GM18861 (cell line): ENCODE measurements around the gene SCML1.
"Not testable (repeated sequence)": the region's sequence is repeated elsewhere in the genome, so short reads cannot be mapped to it uniquely, and the experiment has no call there.

ENCODE experiments used
- ATAC-seq: cut with Tn5 transposase; IDR thresholded peaks from one replicate; pipeline ENCODE4 v1.9.1; 2021; ENCODE audit not compliant: unreplicated experiment

SCML1 gene

DNA sequence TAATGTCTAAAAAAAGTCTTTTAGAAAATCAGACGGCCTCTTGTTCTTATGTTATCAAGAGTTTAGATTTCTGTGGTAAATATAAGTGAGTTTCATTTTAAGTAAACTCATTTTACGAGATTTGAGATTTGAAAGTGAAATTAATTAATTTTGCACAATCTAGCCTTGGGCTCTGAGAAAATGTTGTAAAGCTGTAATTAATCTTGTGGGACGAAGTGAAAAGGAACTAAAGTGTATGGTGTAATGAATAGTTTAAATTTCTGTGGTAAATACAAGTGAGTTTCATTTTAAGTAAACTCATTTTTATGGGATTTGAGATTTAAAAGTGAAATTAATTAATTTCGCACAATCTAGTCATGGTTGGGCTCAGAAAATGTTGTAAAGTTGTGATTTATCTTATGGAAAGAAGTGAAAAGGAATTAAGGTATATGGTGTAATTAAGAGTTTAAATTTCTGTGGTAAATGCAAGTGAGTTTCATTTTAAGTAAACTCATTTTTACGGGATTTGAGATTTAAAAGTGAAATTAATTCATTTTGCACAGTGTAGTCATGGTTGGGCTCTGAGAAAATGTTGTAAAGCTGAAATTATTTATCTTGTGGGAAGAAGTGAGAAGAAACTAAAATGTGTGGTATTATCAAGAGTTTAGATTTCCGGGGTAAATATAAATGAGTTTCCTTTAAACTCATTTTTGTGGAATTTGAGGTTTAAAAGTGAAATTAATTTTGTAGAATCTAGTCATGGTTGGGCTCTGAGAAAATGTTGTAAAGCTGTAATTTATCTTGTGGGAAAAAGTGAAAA lies 1.6 kb downstream of the SCML1 start:
- no peak for ATAC-seq

- no peak for ATAC-seq
These were observed 3.1 kb downstream of the SCML1 start for GRCh38 chrX:17740137-17741122.

DNA sequence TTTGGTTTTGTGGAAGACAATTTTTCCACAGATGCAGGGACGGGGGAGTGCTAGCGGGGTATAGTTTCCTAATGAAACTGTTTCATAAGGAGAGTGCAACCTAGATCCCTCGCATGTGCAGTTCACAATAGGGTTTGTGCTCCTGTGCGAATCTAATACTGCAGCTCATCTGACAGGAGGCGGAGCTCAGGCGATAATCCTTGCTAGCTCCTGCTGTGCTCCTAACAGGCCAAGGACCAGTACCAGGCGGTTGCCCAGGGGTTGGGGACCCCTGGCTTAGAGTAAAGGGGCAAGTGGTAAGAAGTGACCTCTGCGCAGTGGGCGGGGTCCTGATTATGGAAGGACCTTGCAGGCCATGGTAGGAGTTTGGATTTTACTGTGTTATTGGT lies 3.8 kb downstream of the SCML1 start:
- no peak for ATAC-seq

- ATAC-seq, result no peak
These were observed 6.6 kb downstream of the SCML1 start for GRCh38 chrX:17743913-17744312.

DNA sequence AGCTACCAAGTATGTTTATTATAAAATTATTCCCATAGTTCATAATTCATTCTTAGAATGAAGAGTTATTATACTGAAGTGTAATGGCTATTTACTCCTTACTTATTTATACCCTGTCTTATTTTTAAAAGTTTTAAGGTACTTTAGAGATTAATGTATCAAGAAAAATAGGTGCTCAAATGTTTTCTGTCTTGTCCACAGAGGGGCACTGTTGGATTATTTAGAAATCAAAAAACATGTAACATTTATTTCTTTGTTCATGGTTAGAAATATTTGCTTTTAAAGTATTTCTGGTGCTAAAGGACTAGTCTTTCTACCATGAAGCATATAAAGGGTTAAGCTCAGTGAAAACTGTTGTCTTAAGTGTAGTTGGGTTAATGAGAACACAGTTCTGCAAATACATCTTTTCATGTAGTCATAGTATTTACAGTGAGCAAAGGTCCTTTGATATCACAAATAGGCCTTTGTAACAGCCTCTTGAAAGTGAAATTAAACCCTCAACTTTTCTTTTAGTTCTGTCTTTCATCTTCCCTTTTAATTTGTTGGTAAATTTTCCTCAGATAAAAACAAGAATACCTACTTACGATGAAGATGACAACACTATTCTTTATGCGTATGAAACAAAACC lies 7.7 kb downstream of the SCML1 start:
- no peak for ATAC-seq

- ATAC-seq, result no peak
These were observed 10.4 kb downstream of the SCML1 start for GRCh38 chrX:17747692-17748091.

GRCh38 chrX:17748684-17749083 lies 11.4 kb downstream of the SCML1 start:
- ATAC-seq, result no peak

DNA sequence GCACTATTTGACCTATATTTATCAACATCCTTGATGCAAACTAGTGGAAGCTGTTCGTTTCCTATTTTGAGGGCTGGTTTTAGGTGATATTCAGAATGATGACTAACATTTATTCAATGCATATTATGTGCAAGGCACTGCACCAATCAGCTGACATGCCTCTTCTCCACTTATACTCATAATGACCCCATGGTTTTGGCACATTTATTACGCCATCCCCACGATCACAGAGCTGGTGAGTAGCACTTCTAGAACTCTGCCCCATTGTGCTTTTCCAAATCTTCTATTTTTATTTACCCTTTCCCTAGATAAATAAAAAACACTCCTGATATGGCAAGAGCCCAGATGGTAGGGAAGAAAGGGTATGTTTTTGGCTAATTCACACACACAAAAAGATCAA lies 13.1 kb downstream of the SCML1 start:
- no peak for ATAC-seq

DNA sequence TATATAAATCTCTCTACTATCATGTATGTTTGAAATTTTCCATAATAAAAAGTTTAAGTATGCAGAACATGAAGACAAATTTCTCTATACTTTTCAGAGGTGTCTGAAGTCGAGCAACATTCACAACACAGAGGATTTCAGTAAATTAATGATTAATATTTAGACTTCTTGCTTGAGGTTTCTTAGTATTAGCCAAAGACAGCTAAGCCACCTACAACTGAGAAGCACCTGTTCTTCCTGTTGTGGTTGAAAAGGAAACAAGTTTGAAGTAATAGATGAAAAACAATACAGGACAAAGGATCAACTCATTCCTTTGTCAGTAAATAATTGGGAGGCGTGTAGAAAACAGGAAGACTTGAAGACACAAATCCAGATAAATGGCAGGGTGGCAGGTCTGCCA lies 21.1 kb downstream of the SCML1 start:
- ATAC-seq, result peak; percentile 98

DNA sequence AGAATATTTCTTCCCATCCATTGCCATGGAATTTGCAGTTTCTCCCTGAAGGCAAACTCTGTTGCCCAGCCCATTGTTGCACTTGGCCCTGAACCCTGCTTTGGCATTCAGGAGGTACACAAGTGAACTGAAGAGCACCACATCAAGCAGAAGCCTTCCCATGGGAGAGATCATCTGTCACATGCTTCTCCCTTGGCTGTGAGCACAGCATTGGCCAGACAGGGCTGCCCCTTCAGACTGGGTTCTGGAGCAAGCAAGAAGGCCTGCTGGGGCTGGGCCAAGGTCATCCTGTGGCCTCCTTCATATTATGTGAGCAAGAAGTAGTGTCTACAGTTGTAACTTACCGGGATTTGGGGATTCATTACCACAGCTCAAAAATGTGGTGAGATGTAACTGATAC lies 22.7 kb downstream of the SCML1 start:
- no peak for ATAC-seq

GRCh38 chrX:17767734-17768133 lies 30.4 kb downstream of the SCML1 start:
- no peak for ATAC-seq

- ATAC-seq, result no peak
These were observed 31.7 kb downstream of the SCML1 start for GRCh38 chrX:17768997-17769396.

GRCh38 chrX:17769701-17770269 lies 32.5 kb downstream of the SCML1 start:
- no peak for ATAC-seq

- no peak for ATAC-seq
These were observed 36.1 kb downstream of the SCML1 start for GRCh38 chrX:17773221-17773876.

DNA sequence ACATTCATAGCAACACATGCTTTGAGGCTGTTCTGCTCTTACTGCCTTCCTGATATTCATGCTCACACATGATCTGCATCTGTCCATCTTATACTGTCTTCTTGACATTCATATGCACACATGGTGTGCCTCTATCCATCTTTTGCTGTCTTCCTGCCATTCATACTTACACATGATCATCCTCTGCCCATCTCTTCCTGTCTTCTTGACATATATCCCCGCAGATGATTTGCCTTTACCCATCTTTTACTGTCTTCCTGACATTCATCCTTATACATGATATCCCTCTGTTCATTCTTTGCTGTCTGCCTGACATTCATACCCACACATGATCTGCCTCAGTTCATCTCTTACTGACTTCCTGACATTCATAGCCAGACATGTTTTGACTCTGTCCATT lies 36.8 kb downstream of the SCML1 start:
- no peak for ATAC-seq

GRCh38 chrX:17778997-17779396 lies 41.7 kb downstream of the SCML1 start:
- no peak for ATAC-seq

- no peak for ATAC-seq
These were observed 42.1 kb downstream of the SCML1 start for GRCh38 chrX:17779434-17779833.

DNA sequence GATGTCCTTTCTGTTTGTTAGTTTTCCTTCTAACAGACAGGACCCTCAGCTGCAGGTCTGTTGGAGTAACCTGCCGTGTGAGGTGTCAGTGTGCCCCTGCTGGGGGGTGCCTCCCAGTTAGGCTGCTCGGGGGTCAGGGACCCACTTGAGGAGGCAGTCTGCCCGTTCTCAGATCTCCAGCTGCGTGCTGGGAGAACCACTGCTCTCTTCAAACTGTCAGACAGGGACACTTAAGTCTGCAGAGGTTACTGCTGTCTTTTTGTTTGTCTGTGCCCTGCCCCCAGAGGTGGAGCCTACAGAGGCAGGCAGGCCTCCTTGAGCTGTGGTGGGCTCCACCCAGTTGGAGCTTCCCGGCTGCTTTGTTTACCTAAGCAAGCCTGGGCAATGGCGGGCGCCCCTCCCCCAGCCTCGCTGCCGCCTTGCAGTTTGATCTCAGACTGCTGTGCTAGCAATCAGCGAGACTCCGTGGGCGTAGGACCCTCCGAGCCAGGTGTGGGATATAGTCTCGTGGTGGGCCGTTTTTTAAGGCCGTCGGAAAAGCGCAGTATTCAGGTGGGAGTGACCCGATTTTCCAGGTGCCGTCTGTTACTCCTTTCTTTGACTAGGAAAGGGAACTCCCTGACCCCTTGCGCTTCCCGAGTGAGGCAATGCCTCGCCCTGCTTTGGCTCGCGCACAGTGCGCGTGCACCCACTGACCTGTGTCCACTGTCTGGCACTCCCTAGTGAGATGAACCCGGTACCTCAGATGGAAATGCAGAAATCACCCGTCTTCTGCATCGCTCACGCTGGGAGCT lies 49.5 kb downstream of the SCML1 start:
- ATAC-seq, result not testable (repeated sequence)

DNA sequence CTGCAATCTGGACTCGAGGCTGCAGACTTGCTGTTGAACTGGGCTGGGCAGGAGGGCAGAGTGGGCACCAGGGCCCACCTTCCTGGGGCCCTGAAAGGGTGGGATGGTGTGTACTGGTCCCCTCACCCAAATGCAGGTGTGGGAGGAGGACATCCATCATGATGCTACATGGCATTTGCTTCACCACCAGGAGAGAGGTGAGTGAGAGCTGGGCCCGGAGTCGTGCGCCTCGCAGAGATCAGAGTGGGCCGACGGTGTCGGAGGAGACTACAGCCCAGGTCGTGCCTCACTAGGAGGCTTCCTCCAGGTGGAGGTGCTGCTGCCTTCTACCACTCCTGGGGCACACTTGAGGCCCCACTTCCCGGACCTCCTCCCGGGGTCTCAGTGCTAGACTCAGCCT lies 50.3 kb downstream of the SCML1 start:
- no peak for ATAC-seq

DNA sequence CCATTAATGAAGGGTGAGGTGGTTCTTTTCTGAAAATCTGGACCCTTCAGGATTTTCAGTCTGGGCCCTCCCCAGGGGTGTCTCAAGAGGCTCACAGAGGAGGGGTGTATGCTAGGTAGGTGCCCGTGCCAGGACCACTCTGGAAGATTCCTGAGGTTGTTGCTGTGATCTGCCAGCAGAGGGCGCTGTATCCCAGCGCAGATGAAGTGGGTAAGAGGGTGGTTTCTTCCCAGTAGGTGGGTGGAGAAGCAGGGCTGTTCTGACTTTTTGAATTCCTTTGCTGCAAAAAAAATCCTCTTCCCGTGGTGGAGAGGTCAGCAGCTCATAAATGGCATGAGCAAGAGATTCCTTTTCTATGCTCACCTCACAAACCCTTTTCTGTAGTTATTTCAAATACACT lies 51.1 kb downstream of the SCML1 start:
- no peak for ATAC-seq
